Left colon (tissue), 2 donors: ENCODE data around the gene RBM19. TPM values are rescaled to one million over a fixed set of nuclear protein-coding genes. Genes with fewer than 3 reads are reported as not detected.

Source experiments
- ATAC-seq: fragments of 200-7000 bp; cut with Tn5 transposase; one replicate; pipeline ENCODE4 v1.9.1; 2020; ENCODE audit warnings: mild to moderate bottlenecking, moderate library complexity
- DNase-seq, 2 donors: peaks; one replicate each; pipeline ENCODE4 v3.0.0-alpha.2; 2020
- intact Hi-C, 2 donors: fragments of 100-400 bp; cut with DNase I in 1 of 2; cut with micrococcal nuclease in 1 of 2; formaldehyde crosslinking; loops; one replicate each; pipeline versions ENCODE4 v1.11.2 to v1.14.0; 2022; cut with DNase I, micrococcal nuclease
- total RNA-seq, 2 donors: library from RNA; stranded (reverse); fragmentation: NEBNext Ultra II Directional; extraction: Animal tissue kit (Norgen Biotek cat#: 25700); gene quantifications; one replicate each; pipeline ENCODE4 v1.2.1, GENCODE V29; 2021
- donor health status: DM: no; HTN: no; CAD: no.
- donor health status: DM: yes; HTN: yes; CAD: no.

Gene RBM19
- total RNA-seq, 2 donors from 2014 or later, result 20.9 to 24.0 TPM

GRCh38 chr12:113875691-113876090 is 90.4 kb downstream of the RBM19 start:
- no peak for ATAC-seq
- intact Hi-C loops, result no loop called here
- DNase-seq, result no peak

GRCh38 chr12:113874999-113875561 is 91.0 kb downstream of the RBM19 start:
- intact Hi-C loops, result no loop called here
- ATAC-seq (no peak), DNase-seq (no peak)

GRCh38 chr12:113874326-113874725 is 91.8 kb downstream of the RBM19 start:
- no peak for ATAC-seq
- intact Hi-C loops, result no loop called here

GRCh38 chr12:113873740-113874139 is 92.4 kb downstream of the RBM19 start:
- DNase-seq, result no peak
- intact Hi-C loops, result no loop called here
- no peak for ATAC-seq

More at GRCh38 chr12:113874326-113874725, 91.8 kb downstream of the RBM19 start:
- no peak for DNase-seq

GRCh38 chr12:113870890-113871289 is 95.2 kb downstream of the RBM19 start:
- DNase-seq (no peak), ATAC-seq (no peak)
- intact Hi-C loops, result no loop called here

- no peak for ATAC-seq
- intact Hi-C loops, result no loop called here
- DNase-seq, result no peak
These were observed 96.1 kb downstream of the RBM19 start for GRCh38 chr12:113870035-113870434.

- ATAC-seq (no peak), DNase-seq (no peak)
- intact Hi-C loops, result no loop called here
These were observed 97.8 kb downstream of the RBM19 start for GRCh38 chr12:113868365-113868764.

GRCh38 chr12:113867258-113867657 is 98.9 kb downstream of the RBM19 start:
- no peak for ATAC-seq
- intact Hi-C loops, result no loop called here
- no peak for DNase-seq

- ATAC-seq, result no peak
- no peak for DNase-seq
- intact Hi-C loops, result no loop called here
These were observed 99.6 kb downstream of the RBM19 start for GRCh38 chr12:113866496-113866895.

- intact Hi-C loops, result no loop called here
- ATAC-seq (no peak), DNase-seq (no peak)
These were observed 102.7 kb downstream of the RBM19 start for GRCh38 chr12:113863455-113863845.

- ATAC-seq (no peak), DNase-seq (no peak)
- intact Hi-C loops, result no loop called here
These were observed 103.3 kb downstream of the RBM19 start for GRCh38 chr12:113862590-113863454.

GRCh38 chr12:113861708-113862312 is 104.3 kb downstream of the RBM19 start:
- ATAC-seq, result no peak
- DNase-seq, result no peak
- intact Hi-C loops, result no loop called here

GRCh38 chr12:113860950-113861349 is 105.2 kb downstream of the RBM19 start:
- DNase-seq (no peak), ATAC-seq (no peak)
- intact Hi-C loops, result no loop called here

- DNase-seq, result no peak
- ATAC-seq, result no peak
- intact Hi-C loops, result no loop called here
These were observed 105.9 kb downstream of the RBM19 start for GRCh38 chr12:113860059-113860820.

- intact Hi-C loops, result no loop called here
- ATAC-seq (no peak), DNase-seq (no peak)
These were observed 107.2 kb downstream of the RBM19 start for GRCh38 chr12:113858841-113859386.

GRCh38 chr12:113857371-113857770 is 108.8 kb downstream of the RBM19 start:
- intact Hi-C loops, result no loop called here
- ATAC-seq, result no peak
- no peak for DNase-seq

- DNase-seq (no peak), ATAC-seq (no peak)
- intact Hi-C loops, result no loop called here
These were observed 110.1 kb downstream of the RBM19 start for GRCh38 chr12:113855998-113856397.

- intact Hi-C loops, result no loop called here
- ATAC-seq (no peak), DNase-seq (no peak)
These were observed 111.6 kb downstream of the RBM19 start for GRCh38 chr12:113854385-113855142.
